Fibroblast of lung (primary cell): Measurements from ENCODE around the gene MRPL39.

Experiments used
- EZH2 ChIP-seq: IDR thresholded peaks from 2 replicates; pipeline ENCODE4 v1.5.1; 2012; ENCODE audit warnings: low read length, control low read depth, mild to moderate bottlenecking; ENCODE audit errors: missing control alignments
- TF ChIP-seq, protein P1 (sequence below), 2 donors: IDR thresholded peaks in 1 of 2; conservative IDR thresholded peaks in 1 of 2; 1 replicate in 1 of 2; 2 replicates in 1 of 2; pipeline ENCODE4 v1.5.1; 2011 to 2012; ENCODE audit warnings: low read length in 2 of 2, control low read depth in 1 of 2, inconsistent platforms in 1 of 2, low read depth in 1 of 2, mild to moderate bottlenecking in 1 of 2

DNA sequence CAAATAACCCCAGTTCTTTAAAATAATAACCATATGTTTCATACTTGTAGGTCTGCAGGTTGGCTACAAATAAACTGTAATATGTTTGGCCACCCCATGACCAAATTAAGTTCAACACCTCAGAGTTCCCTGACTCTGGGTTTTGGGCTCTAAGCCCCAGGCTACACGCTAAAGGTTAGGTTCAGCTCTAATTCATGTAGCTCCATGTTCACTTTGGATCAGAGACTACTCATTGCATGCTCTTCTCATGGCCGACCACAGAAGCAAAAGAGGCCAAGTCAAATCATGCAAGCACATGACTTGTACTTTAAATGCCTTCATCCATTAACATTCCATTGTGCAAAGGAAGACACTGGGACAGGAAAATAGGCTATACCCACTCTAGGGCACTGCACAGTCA, 66.2 kb downstream of the MRPL39 start:
- TF ChIP-seq, protein P1, sequence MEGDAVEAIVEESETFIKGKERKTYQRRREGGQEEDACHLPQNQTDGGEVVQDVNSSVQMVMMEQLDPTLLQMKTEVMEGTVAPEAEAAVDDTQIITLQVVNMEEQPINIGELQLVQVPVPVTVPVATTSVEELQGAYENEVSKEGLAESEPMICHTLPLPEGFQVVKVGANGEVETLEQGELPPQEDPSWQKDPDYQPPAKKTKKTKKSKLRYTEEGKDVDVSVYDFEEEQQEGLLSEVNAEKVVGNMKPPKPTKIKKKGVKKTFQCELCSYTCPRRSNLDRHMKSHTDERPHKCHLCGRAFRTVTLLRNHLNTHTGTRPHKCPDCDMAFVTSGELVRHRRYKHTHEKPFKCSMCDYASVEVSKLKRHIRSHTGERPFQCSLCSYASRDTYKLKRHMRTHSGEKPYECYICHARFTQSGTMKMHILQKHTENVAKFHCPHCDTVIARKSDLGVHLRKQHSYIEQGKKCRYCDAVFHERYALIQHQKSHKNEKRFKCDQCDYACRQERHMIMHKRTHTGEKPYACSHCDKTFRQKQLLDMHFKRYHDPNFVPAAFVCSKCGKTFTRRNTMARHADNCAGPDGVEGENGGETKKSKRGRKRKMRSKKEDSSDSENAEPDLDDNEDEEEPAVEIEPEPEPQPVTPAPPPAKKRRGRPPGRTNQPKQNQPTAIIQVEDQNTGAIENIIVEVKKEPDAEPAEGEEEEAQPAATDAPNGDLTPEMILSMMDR (conservative IDR thresholded peaks at IDR 0.05 in 1 of 2, IDR thresholded peaks at IDR 0.05 in 1 of 2; ENCODE audit: low read depth in 1 of 2, low read length in 2 of 2), result no peak
- TF ChIP-seq EZH2, result no peak
